Activated T-helper 2 cell treated with anti-CD3 and anti-CD28 coated beads, Interferon-gamma antibody, Interleukin-2, Interleukin-4, amounts not matched to agents 10 μg/mL and 5 μg/mL and 100 μg/mL, durations not matched to agents 14 hours and 24 hours and 36 hours (primary cell): ENCODE measurements around the gene HOXC11. TPM values are rescaled to one million over a fixed set of nuclear protein-coding genes. Genes with fewer than 3 reads are reported as not detected.

ENCODE experiments used
- DNase-seq: peaks from one replicate; pipeline ENCODE4 v3.0.0; 2021; ENCODE audit warnings: low spot score
- H3K27ac Mint-ChIP-seq: one replicate; pipeline ENCODE4 v1.8.0; 2021; ENCODE audit warnings: mixed read lengths
- H3K27me3 Mint-ChIP-seq: one replicate; pipeline ENCODE4 v1.8.0; 2021; ENCODE audit warnings: low read depth, mixed read lengths
- H3K36me3 Mint-ChIP-seq: one replicate; pipeline ENCODE4 v1.8.0; 2021; ENCODE audit warnings: low read depth, mixed read lengths
- H3K4me1 Mint-ChIP-seq: one replicate; pipeline ENCODE4 v1.8.0; 2021; ENCODE audit warnings: low read depth, mixed read lengths
- H3K4me3 Mint-ChIP-seq: one replicate; pipeline ENCODE4 v1.8.0; 2021; ENCODE audit warnings: low read depth, mild to moderate bottlenecking, moderate library complexity, mixed read lengths
- H3K9me3 Mint-ChIP-seq: one replicate; pipeline ENCODE4 v1.8.0; 2021; ENCODE audit warnings: mixed read lengths
- intact Hi-C: fragments of 100-400 bp; cut with micrococcal nuclease; formaldehyde crosslinking; loops from one replicate; pipeline ENCODE4 v1.15.1; 2023
- total RNA-seq: library from RNA; stranded (reverse); gene quantifications from 2 replicates; pipeline ENCODE4 v1.2.3, GENCODE V29; 2022

Gene HOXC11
- total RNA-seq, 1 donor from 2014 or later = not detected

GRCh38 chr12:53997204-53998109 lies 24.5 kb downstream of the HOXC11 start:
- intact Hi-C loops = loop anchor here (2.0 to 10.0 kb wide), 5 partner anchors 13 to 303 kb away; partner anchors contain the start of genes HOXC10, HOXC13 and HOXC4
- Mint-ChIP-seq H3K27ac (no peak overlapping the region), H3K9me3 (no peaks in the 10 kb centered on the region), H3K4me3 (no peak overlapping the region), H3K27me3 (peaks cover 90% of the 10 kb centered on the region), H3K36me3 (no peaks in the 10 kb centered on the region), H3K4me1 (peaks cover 19% of the 10 kb centered on the region)
- no peak for DNase-seq

GRCh38 chr12:53998110-53998899 lies 25.4 kb downstream of the HOXC11 start:
- no peak overlapping the region for H3K4me3 Mint-ChIP-seq
- DNase-seq = no peak
- no peaks in the 10 kb centered on the region for H3K9me3 Mint-ChIP-seq
- H3K36me3 Mint-ChIP-seq = no peaks in the 10 kb centered on the region
- peaks cover 21% of the 10 kb centered on the region for H3K4me1 Mint-ChIP-seq
- H3K27ac Mint-ChIP-seq = no peak overlapping the region
- peaks cover 90% of the 10 kb centered on the region for H3K27me3 Mint-ChIP-seq
- intact Hi-C loops = loop anchor here (2.0 to 10.0 kb wide), 4 partner anchors 14 to 304 kb away; partner anchors contain the start of genes HOXC10, HOXC13 and HOXC4

- H3K9me3 Mint-ChIP-seq = no peaks in the 10 kb centered on the region
- H3K27me3 Mint-ChIP-seq = peaks cover 90% of the 10 kb centered on the region
- H3K4me3 Mint-ChIP-seq = no peak overlapping the region
- no peak for DNase-seq
- intact Hi-C loops = loop anchor here (2.0 to 10.0 kb wide), 4 partner anchors 14 to 304 kb away; partner anchors contain the start of genes HOXC10, HOXC13 and HOXC4
- no peaks in the 10 kb centered on the region for H3K36me3 Mint-ChIP-seq
- H3K27ac Mint-ChIP-seq = no peak overlapping the region
- H3K4me1 Mint-ChIP-seq = peaks cover 21% of the 10 kb centered on the region
Measured at GRCh38 chr12:53998900-53999236, 25.9 kb downstream of the HOXC11 start.

GRCh38 chr12:53999559-54000115 lies 26.7 kb downstream of the HOXC11 start:
- no peak overlapping the region for H3K27ac Mint-ChIP-seq
- intact Hi-C loops = loop anchor here (2.0 to 10.0 kb wide), 6 partner anchors 15 to 305 kb away; partner anchors contain the start of genes HOXC10, HOXC13 and HOXC4
- peak overlapping the region; percentile 33 for H3K4me3 Mint-ChIP-seq
- no peaks in the 10 kb centered on the region for H3K9me3 Mint-ChIP-seq
- H3K4me1 Mint-ChIP-seq = peaks cover 19% of the 10 kb centered on the region
- peaks cover 92% of the 10 kb centered on the region for H3K27me3 Mint-ChIP-seq
- H3K36me3 Mint-ChIP-seq = no peaks in the 10 kb centered on the region
- DNase-seq = no peak

GRCh38 chr12:54000116-54001114 lies 27.5 kb downstream of the HOXC11 start, which contains the start of gene HOXC9:
Gene HOXC9 (plus strand): TSS chr12:54000161. CDS start chr12:54000189, 28 bp downstream.
- Mint-ChIP-seq H3K4me1 (peaks cover 16% of the 10 kb centered on the region), H3K27me3 (peaks cover 92% of the 10 kb centered on the region), H3K27ac (no peak within 1 kb of the TSS), H3K9me3 (no peaks in the 10 kb centered on the region), H3K4me3 (peak within 1 kb of the TSS; percentile 33), H3K36me3 (no peaks in the 10 kb centered on the region)
- intact Hi-C loops = loop anchor here (2.0 to 5.0 kb wide), 2 partner anchors 14 to 33 kb away; no protein-coding TSS in a partner anchor
- no peak for DNase-seq

GRCh38 chr12:54001283-54002187 lies 28.6 kb downstream of the HOXC11 start:
- H3K36me3 Mint-ChIP-seq = no peaks in the 10 kb centered on the region
- no peak overlapping the region for H3K4me3 Mint-ChIP-seq
- no peak overlapping the region for H3K27ac Mint-ChIP-seq
- intact Hi-C loops = loop anchor here (2.0 to 5.0 kb wide), 2 partner anchors 13 to 34 kb away; no protein-coding TSS in a partner anchor
- no peak for DNase-seq
- no peaks in the 10 kb centered on the region for H3K9me3 Mint-ChIP-seq
- peaks cover 15% of the 10 kb centered on the region for H3K4me1 Mint-ChIP-seq
- peaks cover 93% of the 10 kb centered on the region for H3K27me3 Mint-ChIP-seq

- no peaks in the 10 kb centered on the region for H3K9me3 Mint-ChIP-seq
- no peaks in the 10 kb centered on the region for H3K36me3 Mint-ChIP-seq
- H3K27ac Mint-ChIP-seq = no peak overlapping the region
- H3K27me3 Mint-ChIP-seq = peaks cover 96% of the 10 kb centered on the region
- H3K4me3 Mint-ChIP-seq = no peak overlapping the region
- peaks cover 18% of the 10 kb centered on the region for H3K4me1 Mint-ChIP-seq
- no peak for DNase-seq
- intact Hi-C loops = loop anchor here (5.0 kb wide), 1 partner anchor 35 kb away; no protein-coding TSS in a partner anchor
Measured at GRCh38 chr12:54002278-54002914, 29.5 kb downstream of the HOXC11 start.

- no peak for DNase-seq
- Mint-ChIP-seq H3K4me3 (no peak overlapping the region), H3K4me1 (peaks cover 17% of the 10 kb centered on the region), H3K36me3 (no peaks in the 10 kb centered on the region), H3K27me3 (peaks cover 94% of the 10 kb centered on the region), H3K9me3 (no peaks in the 10 kb centered on the region), H3K27ac (no peak overlapping the region)
- intact Hi-C loops = loop anchor here (5.0 kb wide), 1 partner anchor 36 kb away; no protein-coding TSS in a partner anchor
Measured at GRCh38 chr12:54002915-54003389, 30.0 kb downstream of the HOXC11 start.

GRCh38 chr12:54003625-54004024 lies 30.7 kb downstream of the HOXC11 start:
- Mint-ChIP-seq H3K27me3 (peaks cover 93% of the 10 kb centered on the region), H3K9me3 (no peaks in the 10 kb centered on the region), H3K4me3 (no peak overlapping the region), H3K36me3 (no peaks in the 10 kb centered on the region), H3K27ac (peak overlapping the region; percentile 5), H3K4me1 (peaks cover 17% of the 10 kb centered on the region)
- intact Hi-C loops = loop anchor here (5.0 kb wide), 1 partner anchor 36 kb away; no protein-coding TSS in a partner anchor
- no peak for DNase-seq

- intact Hi-C loops = loop anchor here (5.0 kb wide), 1 partner anchor 37 kb away; no protein-coding TSS in a partner anchor
- no peaks in the 10 kb centered on the region for H3K9me3 Mint-ChIP-seq
- DNase-seq = no peak
- no peaks in the 10 kb centered on the region for H3K36me3 Mint-ChIP-seq
- no peak overlapping the region for H3K27ac Mint-ChIP-seq
- peaks cover 91% of the 10 kb centered on the region for H3K27me3 Mint-ChIP-seq
- peaks cover 18% of the 10 kb centered on the region for H3K4me1 Mint-ChIP-seq
- H3K4me3 Mint-ChIP-seq = no peak overlapping the region
Measured at GRCh38 chr12:54004063-54004840, 31.3 kb downstream of the HOXC11 start.
